AG09309 (cell line): ENCODE measurements around the gene PGC.

Source experiments
- DNase-seq: peaks from one replicate; pipeline ENCODE4 v3.0.0-alpha.2; 2010; ENCODE audit warnings: low read depth
- H3K4me3 ChIP-seq: 2 replicates; pipeline ENCODE4 v1.5.1; 2011; ENCODE audit warnings: mild to moderate bottlenecking, low read depth, low read length, moderate library complexity; ENCODE audit not compliant: control insufficient read depth
- TF ChIP-seq, protein P1 (sequence below): IDR thresholded peaks from 2 replicates; pipeline ENCODE4 v1.5.1; 2011; ENCODE audit warnings: mild to moderate bottlenecking, low read depth, low read length, inconsistent platforms; ENCODE audit not compliant: insufficient read depth, control insufficient read depth; ENCODE audit errors: missing control alignments

PGC gene

DNA sequence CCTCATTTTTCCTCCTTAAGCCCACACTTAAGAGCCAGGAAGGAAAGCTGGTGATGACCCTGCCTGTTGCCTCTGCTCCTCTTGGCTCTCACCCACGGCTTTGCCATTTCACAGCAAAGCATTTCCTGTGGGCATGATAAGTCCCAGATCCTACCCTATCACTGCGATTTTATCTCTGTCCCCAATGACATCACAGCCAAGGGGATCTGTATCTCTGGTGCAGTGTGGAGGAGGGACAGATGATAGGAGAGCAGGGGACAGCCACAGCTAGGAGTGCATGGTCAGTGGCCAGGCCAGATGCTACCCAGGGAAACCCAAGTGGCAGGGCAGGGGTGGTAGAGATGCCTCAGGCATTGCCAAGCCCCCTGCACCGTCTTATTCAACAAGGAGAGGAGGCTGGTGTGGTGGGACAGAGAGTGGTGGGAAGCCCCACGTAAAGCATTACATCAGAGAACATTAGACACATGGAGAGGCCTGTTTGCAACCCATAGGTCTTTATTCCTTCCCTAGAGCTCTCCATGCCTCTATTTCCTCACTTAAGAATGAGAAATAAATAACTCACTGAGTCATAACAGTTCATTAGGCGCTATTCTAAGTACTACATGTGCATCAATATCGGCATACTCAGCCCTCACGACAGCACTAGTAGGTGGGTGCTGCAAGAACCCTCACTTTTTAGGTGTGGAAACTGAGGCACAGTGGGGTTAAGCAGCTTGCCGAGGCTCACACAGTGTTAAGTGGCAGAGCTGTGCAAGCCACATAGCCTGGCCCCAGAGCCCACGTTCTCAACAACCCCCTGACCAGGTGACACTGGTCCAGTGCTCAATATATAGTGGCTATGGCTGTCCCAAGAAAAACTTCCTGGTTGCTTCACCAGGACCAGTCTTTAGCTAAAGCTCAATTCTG lies 16.4 kb downstream of the PGC start:
- H3K4me3 ChIP-seq: no peak overlapping the region
- no peak for DNase-seq
- TF ChIP-seq, protein P1, sequence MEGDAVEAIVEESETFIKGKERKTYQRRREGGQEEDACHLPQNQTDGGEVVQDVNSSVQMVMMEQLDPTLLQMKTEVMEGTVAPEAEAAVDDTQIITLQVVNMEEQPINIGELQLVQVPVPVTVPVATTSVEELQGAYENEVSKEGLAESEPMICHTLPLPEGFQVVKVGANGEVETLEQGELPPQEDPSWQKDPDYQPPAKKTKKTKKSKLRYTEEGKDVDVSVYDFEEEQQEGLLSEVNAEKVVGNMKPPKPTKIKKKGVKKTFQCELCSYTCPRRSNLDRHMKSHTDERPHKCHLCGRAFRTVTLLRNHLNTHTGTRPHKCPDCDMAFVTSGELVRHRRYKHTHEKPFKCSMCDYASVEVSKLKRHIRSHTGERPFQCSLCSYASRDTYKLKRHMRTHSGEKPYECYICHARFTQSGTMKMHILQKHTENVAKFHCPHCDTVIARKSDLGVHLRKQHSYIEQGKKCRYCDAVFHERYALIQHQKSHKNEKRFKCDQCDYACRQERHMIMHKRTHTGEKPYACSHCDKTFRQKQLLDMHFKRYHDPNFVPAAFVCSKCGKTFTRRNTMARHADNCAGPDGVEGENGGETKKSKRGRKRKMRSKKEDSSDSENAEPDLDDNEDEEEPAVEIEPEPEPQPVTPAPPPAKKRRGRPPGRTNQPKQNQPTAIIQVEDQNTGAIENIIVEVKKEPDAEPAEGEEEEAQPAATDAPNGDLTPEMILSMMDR: no peak

GRCh38 chr6:41729624-41730023 lies 17.6 kb downstream of the PGC start:
- H3K4me3 ChIP-seq: no peak overlapping the region
- no peak for DNase-seq
- TF ChIP-seq, protein P1: no peak

DNA sequence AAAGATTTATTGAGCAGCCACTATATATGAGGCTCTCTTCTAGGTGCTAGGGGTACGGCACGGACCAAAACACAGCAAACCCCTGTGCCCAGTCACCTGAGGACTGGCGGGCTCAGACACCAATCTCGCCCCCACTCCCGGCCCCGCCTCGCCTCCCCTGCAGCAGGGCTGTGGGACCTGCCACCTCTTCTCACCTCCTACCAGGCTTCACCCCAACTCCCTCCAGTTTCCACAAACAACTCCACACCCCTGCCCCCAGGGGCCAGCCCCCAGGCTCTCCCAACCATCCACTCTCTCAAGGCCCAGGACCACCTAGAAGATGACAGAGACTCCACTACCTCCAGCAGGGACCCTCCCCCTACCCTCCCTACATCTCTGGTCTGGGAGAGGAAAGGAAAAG lies 18.2 kb downstream of the PGC start:
- no peak overlapping the region for H3K4me3 ChIP-seq
- TF ChIP-seq, protein P1: no peak
- no peak for DNase-seq

DNA sequence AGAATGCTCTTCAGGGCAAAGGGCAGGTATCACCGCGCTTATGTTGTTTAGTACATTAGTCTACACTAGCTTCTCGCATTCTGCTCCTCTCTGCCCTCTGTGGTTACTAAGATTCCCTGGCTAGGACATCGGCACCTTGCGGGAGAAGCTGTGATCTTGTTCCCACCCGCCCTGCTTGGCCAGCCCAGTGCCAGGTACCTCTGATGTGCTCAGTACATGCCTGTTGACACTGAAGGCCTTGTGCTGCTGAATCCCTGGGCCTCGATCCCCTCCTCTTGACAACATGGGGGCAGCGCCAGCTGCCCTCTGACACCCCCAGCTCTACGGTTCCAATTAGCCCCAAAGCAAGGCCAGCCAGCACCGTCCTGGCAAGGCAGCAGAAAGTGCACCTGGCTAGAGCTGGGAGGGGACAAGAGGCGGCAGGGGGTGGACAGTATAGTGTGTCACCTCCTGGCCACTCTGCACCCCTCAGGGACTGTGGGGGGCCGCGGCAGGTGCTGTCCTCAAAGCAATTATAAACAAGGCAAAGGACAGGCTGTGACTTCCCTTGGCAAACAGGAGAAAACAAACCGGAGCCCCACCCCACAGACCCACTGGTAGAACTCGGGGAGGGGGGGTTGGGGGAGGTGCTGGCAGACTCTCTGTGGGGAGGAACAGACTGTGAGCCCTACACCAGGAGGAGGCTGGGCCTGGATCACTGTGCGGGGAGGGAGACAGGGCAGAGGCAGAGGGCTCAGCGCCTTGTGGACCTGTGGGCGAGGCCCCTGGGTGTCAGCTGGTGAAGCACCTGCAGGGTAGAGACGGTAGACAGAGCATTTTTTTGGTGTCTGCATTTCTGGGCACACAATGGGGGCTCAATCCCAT lies 18.9 kb downstream of the PGC start:
- H3K4me3 ChIP-seq: no peak overlapping the region
- TF ChIP-seq, protein P1: no peak
- DNase-seq: no peak

DNA sequence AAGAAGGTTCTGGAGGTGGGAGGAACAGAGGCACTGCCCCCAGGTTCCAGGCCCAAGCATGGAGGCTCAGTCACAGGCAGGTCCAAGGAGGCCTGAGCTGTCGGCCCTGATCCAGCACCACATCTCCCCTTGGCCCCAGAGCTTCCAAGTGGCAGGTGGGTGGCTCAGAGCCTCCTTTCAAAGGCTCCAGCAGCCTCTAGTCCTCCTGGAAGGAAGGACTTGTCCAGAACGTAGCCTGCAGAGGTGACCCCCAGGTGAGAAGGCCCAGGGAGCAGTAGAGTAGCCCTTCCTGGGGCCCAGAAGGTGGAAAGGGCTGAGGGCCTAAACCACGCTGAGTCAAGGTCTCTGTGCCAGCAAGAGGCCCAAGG lies 19.5 kb downstream of the PGC start:
- H3K4me3 ChIP-seq: no peak overlapping the region
- TF ChIP-seq, protein P1: no peak
- no peak for DNase-seq

DNA sequence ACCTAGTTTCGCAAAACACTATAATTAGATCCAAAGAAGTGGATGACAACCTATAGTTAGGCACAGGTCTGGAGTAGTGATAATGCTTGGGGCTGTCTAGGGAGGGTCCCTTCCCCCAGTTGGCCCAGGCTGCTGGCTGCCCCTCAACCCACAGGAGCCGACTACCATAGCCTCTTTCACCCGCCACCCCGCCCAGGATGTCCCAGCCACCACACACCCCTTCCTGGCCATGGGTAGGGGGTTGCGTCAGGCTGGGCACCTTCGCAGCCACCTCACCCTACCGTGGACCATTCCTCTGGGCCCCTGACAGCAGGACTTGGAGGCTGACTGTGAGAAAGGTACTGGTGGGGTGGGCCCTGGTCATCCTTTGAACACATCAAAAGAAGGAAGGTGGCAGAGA lies 20.3 kb downstream of the PGC start:
- DNase-seq: no peak
- H3K4me3 ChIP-seq: no peak overlapping the region
- TF ChIP-seq, protein P1: no peak
